GM18502 (cell line): ENCODE measurements around the gene OR6J1.

ENCODE experiments used
- ATAC-seq: cut with Tn5 transposase; IDR thresholded peaks from one replicate; pipeline ENCODE4 v1.9.1; 2021; ENCODE audit warnings: mild to moderate bottlenecking; ENCODE audit not compliant: unreplicated experiment, poor library complexity

The OR6J1 gene

DNA sequence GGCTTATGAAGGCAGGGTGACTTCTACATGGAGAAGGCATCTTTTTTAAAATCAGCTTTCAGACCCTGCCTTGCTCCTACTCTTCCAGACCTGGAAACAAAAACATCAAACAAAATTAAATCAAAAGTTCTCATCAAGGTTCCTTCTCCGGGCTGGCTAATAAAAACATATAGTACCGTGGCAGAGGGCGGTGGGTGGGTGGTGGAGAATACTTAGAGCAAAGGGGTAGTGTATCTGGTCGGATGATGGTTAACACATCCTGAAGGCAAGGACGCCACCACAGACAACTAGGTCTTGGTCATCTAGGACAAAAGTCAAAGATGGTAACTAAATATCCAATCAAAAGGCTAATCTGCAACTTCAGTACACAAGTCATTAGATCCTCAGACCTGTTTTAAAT is 56.9 kb downstream of the OR6J1 start:
- no peak for ATAC-seq

DNA sequence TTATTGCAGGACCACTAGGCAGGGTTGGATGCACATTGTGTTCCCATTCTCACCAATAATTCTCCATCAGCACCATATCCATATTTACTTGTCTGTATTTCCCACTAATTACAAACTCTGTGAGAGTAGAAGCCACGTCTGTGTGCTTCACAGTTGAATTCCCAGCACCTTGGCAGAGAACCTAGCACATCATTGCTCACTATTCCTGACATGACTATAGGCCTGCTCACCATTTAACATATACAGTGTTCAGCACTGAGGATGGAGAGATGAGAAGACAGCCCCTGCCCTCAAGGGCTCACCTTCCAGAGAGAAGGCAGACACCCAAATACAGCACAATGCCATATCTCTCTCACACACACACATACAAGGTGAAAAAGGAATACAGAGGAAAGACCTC is 60.2 kb downstream of the OR6J1 start:
- ATAC-seq: no peak
